GM13976 (cell line): ENCODE measurements around the gene GAB3.

ENCODE experiments used
- DNase-seq: peaks from one replicate; pipeline ENCODE4 v3.0.0; 2012; ENCODE audit warnings: low spot score
- CTCF ChIP-seq: IDR thresholded peaks from 2 replicates; pipeline ENCODE4 v1.5.1; 2012; ENCODE audit warnings: borderline replicate concordance, mild to moderate bottlenecking; ENCODE audit not compliant: insufficient read depth; ENCODE audit errors: extremely low read depth, missing control alignments, control extremely low read depth
- in situ Hi-C: fragments of 300-500 bp; cut with MboI; formaldehyde crosslinking; loops from one replicate; pipeline ENCODE4 v1.12.0; 2022; ENCODE audit warnings: low sequenced_read_pairs, mixed read lengths, inconsistent platforms; ENCODE audit not compliant: unreplicated experiment

The GAB3 gene

DNA sequence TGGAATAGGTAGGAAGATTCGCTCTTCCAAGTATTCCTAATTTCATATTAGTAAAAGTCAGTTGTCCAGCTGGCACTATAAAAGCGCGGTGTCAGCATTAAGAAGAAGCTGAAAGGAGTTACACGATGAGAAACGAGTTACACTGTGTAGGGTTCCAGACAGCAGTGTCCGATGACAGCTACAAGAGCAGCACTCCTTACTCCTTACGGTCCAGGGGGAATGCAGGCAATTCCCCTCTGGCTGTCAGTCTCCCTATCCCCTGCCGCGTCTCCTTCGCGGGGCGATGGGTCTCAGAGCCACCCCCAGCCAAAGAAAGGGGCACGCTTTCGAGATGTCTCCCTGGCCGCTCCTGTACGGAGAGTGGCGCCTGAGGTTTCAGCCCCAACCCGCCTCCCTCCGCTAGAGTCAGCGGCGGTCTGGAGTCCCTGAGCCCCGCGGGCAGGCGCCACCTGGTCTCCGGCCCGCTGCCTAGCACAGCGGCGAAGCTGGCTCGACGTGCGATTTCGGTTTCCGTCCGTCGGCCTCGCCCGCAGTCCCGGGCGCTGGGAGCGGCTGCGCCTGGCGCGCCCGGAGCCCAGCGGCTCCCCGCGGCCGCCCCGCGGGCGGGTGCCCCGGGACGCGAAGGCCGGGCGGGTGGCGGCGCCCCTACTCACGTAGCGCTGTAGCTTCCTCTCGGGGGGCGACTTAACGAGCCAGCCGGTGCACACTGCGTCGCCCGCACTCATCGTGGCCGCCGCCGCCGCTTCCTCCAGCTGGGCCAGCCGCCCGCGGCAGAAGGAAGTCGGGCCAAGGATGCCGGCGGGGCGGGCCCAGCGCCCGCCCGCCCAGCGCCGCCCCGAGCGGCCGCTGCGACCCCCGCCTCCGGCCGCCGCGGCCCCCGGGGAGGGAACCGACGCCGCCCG is at the start of gene GAB3:
TSS of gene GAB3 (minus strand) at position 777 of the 902 bp plus-strand sequence. CDS start at position 725, 52 bp downstream.
- in situ Hi-C loops = no loop called here
- peak; percentile 39 for DNase-seq
- TF ChIP-seq CTCF = no peak

- DNase-seq = no peak
- in situ Hi-C loops = loop anchor here (25.0 kb wide), 1 partner anchor 113 kb away; no protein-coding TSS in a partner anchor
- no peak for TF ChIP-seq CTCF
Measured at GRCh38 chrX:154799556-154800348, 48.9 kb upstream of the GAB3 start.

DNA sequence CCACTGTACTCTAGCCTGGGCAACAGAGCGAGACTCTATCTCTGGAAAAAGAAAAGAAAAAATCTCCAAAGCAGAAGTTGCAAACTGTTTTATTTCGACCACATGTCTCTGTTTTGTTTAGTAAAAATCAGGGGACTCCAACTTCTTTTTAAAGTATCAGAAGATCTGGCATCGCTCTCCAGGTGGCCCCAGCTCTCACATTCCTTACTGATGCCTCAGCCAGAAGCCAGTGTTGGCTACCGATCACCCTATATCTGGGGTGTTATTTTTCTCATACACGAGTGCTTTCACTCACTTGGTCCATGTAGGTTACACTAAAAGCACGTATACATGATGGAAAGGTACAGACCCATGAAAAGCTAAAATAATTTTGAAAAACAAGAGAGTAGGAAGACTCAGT is 46.1 kb upstream of the GAB3 start:
- no peak for DNase-seq
- in situ Hi-C loops = no loop called here
- TF ChIP-seq CTCF = no peak

DNA sequence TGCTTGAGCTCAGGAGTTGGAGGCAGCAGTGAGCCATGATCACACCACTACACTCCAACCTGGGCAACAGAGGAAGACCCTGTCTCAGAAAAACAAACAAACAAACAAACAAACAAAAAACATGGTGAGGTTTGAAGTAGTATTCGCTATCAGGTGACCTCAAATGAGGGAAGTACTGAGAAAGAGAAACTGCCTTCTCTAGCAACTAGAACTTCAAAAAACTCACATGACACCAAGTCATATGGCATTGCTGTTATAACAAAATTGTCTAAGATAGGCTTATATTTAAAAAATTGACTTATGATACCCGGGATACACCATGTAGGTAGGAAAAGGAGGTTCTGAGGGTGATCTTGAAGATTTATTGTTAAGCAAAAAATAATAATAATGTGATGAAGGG is 44.1 kb upstream of the GAB3 start:
- in situ Hi-C loops = no loop called here
- no peak for TF ChIP-seq CTCF

DNA sequence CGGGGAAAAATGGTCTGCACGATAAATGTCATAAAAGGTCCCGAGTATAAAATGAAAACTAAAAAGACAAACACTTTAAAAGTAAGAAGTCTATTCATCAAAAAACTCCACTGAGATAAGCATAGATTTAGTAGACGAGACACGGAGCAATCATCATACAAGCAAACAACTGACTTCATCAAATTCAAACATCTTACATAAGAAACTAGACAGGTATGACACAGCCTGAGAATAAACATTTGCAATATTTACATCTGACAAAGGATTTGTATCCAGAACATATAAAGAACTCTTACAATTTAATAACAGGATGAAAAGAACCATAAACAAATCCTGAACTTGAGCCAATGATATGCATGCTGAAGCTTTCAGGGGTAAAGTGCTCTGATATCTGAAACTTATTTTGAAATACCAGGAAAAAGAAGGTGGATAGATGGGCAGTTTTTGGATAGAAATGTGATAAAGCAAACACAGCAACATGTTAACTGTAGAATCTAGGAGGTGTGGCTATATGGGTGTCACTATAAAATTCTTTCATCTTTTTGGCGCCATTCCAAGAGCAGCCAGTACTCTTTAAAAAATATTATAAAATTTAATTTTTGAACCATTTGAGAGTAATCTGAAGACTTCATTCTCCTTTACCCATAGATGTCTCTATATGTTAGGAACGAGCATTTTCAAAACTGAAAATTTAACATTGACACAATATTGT is 42.4 kb upstream of the GAB3 start:
- TF ChIP-seq CTCF = no peak
- DNase-seq = no peak
- in situ Hi-C loops = no loop called here

More for the DNA sequence above, 44.1 kb upstream of the GAB3 start:
- DNase-seq = no peak

GRCh38 chrX:154791939-154792338 is 41.1 kb upstream of the GAB3 start:
- no peak for DNase-seq
- TF ChIP-seq CTCF = no peak
- in situ Hi-C loops = no loop called here
